NCI-H345 treated with DMSO at 0.1 percent for 48 hours (cell line): Measurements from ENCODE around the gene ZGPAT.

Source experiments
- DNase-seq: peaks from one replicate; lab custom pipeline; 2025; ENCODE audit not compliant: unreplicated experiment; lab: John Stamatoyannopoulos, UW

The ZGPAT gene

DNA sequence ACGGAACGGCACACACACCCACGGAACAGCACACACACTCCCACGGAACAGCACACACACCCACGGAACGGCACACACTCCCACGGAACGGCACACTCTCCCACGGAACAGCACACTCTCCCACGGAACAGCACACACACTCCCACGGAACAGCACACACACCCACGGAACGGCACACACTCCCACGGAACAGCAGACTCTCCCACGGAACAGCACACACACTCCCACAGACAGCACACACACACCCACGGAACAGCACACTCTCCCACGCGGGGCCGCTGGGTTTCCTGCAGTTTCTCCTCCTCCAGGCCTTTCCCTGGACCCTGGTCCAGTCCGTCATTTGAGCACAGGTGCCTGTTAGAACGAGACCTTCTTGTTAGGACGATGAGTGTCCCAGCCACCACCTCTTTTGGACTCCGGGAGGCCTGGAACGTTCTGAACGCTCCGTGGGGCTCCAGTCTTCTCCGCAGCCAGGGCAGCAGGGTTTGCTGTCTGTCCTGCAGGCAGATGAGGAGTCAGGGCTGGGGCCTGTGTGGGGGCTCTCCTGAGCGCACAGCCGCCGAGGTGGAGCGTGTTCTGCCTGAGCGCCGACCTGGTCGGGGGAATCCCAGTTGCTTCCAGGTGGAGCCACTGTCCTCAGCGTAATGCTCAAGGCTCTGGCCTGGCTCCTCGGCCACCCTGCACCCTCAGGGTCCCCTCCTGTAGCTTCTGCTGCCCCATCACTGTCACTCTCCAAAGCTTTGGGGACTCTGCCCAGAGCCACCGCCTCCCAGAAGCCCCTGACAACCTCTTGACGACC is 29.0 kb upstream of the ZGPAT start:
- DNase-seq, result no peak

DNA sequence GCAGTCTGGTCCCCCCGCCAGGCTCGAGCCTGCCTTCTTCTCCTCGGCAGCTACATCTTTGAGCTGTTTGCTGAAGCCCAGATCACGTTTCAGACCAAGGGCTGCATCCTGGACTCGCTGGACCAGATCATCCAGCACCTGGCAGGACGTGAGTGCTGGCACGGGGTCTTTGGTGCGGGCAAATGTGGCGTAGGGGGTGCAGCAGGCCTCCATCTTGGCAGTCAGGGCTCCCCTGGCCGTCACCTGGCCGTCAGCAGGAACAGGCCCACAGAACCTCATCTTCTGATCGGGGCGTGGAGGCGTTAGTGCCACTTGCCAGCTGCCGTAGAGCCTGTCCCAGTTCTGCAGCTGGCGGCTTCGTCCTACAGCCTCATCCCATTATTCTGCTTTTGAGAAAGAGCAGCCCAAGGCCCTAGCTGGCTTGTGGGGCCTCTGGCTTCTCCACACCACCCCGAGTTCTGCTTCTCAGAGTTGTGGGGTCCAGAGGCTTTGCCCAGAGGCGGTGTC is 28.0 kb upstream of the ZGPAT start:
- DNase-seq, result no peak

DNA sequence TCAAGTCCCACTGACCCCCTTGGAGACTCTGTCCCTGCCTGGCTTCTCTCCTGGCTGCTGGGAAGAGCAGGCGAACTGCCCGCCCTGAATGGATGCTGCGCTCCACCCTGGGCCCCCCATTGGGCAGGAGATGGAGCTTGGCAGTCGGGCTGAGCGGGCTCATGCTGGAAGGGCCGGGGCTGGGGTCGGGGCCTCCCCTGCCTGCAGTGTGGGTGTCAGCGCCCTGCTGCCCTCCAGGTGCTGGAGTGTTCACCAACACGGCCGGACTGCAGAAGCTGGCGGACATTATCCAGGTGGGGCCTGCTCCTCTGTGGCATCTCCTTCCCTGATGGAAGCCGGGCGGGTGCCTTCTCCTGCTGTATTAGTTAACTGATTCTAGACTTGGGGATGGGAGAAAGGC is 27.4 kb upstream of the ZGPAT start:
- no peak for DNase-seq

DNA sequence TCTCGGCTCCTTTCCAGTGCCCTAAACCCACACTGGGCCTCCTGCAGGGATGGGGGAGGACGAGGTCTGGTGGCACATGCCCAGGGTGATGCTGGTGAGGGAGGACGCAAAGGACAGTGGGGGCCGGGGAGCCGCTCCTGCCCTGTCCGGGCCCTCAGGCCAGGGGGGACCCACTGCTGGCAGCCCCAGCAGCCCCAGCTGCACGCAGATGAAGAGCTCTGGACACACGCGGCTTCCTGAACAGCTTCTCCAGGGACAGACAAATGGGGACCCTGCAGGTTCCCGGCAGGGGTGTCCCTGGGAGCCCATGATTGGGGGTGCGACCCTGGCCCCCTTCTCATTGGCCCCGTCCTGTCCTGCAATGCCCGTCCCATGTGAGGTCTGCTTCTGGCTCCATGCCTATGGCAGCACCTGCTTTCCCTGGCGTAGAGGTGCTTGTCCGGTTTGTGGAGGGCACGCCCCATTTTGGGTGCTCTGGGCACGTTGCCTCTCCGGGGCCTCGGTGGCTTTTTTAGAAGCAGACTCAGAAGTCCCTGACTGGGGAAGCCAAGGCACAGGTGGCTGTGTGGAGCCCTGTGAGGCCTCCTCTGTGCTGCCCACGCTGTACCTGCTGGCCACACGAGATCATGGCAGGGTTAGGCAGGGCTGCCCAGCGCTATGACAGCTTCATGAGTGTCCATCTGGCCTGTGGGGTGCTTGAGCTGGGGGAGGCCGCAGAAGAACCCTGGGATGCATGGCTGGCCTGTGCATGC is 26.8 kb upstream of the ZGPAT start:
- no peak for DNase-seq

DNA sequence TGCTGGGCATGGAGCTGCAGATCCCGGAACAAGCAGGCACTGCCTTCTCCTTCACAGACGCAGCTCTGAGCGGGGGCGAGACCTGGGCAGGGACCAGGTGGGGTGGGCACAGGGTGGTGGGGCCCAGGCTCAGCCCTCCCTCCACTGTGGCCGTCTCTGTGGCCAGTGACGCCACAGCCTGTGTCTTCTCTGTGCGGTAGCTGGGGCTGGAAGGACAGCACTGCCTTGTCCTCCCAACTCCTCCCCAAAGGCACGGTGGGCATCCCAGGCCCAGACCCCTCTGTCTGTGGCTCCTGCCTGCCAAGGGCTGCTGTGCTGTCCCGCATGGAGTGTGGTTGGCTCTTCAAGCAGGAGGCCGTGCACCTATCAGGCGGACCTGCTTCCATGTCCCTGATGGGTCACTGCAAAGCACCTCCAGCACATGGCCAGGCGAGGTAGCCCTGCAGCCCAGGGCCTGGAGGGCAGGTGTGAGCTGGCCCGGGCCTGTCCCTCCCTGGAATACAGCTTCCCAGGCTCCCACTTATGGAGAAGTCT is 26.2 kb upstream of the ZGPAT start:
- no peak for DNase-seq

DNA sequence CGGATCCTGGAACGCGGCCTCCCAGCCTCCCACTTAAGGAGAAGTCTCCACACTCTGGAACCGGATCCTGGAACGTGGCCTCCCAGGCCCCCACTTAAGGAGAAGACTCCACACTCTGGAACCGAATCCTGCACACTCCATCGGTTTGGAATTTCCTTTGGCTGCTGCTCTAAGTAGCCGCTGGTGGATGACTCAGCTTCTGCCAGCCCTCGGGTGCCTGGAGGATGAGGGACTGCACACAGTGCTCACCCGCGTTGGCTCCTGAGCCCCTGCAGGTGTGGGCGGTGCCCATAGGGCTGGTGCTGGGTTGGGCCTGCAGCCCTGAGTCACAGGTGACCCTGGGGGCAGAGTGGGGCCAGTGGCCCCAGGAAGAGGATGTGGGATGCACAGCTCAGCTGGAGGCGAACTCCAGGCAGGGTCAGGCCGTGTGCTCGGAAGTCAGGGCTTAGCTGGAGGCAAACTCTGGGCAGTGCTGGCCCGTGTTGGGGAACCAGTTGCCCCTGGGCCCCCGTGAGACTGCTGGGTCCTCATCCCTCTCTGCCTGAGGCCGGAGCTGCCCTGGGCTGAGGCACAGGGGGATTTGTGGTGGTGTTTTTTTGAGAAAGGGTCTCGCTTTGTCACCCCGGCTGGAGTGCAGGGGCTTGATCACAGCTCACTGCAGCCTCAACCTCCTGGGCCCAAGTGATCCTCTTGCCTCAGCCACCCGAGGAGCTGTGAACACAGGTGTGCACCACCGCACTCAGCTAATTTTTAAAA is 25.3 kb upstream of the ZGPAT start:
- DNase-seq, result no peak

DNA sequence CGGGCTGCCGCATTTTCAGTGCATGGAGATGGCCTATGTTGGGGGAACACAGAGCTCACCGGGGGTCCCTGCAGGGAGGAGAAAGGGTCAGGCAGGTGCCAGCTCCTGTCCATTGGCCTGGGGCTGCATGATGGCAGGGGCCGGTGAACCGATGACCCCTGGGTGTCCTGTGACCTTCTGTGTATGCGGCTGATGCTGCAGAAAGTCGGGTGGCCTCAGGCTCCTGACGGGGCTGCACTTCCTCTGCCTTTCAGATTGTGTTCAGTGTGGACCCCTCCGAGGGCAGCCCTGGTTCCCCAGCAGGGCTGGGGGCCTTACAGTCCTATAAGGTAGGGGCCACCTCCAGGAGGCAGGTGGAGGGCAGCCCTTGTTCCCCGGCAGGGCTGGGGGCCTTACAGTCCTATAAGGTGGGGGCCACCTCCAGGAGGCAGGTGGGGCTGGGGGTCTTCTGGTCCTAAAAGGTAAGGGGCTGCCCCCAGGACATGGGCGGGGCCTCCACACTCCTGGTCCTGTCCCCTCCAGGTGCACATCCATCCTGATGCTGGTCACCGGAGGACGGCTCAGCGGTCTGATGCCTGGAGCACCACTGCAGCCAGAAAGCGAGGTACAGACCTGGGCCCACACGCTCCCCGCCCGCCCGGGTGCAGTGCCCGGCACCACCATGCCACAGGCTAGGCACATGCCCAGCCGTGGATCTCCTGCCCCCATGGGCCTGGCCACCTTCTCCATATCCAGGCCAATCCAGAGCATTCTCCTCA is 22.4 kb upstream of the ZGPAT start:
- DNase-seq, result no peak

DNA sequence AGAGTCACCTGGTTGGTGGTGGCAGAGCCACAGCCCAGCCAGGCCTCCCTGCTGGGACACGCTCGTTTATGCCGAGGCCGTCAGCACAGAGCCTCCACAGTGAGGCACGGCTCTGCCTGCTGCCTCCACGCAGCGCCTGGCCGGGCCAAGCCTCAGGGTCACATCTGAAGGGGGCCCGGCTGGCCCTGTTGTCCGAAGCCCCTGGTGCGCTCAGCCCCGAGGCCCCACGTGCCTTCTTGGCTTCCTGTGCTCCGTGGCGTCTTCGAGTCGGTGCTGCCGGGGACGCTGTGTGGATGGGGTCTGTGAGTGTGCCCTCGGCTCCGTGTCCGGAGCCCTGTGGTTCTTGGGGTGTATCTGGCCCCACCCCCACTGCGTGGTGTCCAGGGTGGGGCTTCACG is 21.7 kb upstream of the ZGPAT start:
- no peak for DNase-seq

DNA sequence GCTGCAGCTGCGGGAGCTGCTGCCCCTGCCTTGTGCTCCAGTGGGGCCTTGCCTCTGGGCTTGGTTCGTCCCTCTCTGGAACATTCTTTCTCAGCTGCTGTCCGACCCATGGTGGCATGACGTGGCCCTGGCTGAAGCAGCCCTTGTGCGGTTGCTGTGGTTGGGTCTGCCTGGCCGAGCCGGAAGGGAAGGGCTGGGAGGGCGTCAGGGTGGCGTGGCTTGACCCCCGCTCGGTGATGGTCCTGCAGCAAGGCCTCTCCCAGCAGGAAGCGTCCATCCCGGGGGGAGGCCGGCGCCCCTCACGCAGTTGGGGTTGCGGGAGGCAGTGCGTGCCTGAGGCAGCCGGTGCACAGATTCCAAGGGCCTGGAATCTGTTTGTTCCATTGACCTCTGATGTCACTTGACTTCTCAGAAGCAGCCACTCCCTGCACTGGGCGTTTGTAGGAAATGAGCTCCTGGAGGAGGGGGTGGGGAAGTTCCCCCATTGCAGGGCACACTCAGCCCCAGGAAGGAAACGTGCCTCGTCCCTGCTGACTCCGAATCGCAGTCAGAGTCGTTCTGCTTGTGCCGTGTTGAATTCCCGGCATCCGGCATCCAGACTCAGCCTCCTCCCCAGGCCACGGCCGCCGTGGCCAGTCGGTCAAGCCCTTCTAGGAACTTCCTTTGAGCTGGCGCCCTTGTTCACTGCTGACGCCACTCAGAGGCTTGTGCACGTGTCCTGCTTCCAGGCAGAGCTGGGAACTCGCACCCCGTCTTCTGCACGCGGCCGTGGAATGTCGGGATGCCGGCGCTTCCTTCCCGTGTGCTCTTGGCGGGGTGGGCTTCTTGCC is 21.1 kb upstream of the ZGPAT start:
- DNase-seq, result no peak

DNA sequence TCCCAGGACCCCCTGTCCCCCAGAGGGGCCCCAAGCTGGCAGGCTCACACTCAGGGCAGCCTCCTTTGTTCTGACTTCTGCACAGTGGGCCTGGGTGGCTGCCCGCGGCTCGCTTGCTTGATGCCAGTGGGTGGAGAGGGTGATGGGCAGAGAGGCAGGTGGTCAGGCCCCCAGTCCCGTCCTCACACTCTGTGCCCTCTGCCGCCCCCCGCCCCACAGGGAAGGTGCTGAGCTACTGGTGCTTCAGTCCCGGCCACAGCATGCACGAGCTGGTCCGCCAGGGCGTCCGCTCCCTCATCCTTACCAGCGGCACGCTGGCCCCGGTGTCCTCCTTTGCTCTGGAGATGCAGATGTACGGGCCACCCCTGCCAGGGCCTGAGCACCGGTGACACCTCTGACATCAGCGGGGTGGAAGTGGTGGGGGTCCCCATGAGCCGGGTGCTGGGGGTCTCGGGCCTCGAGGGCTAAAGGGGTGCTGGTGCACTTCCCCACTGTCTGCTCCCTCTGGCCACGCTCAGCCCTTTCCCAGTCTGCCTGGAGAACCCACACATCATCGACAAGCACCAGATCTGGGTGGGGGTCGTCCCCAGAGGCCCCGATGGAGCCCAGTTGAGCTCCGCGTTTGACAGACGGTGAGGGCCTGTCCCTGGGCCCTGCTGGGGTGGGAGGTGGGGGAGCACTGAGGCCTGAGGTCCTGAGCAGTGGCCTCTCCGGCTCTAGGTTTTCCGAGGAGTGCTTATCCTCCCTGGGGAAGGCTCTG is 20.2 kb upstream of the ZGPAT start:
- DNase-seq, result no peak

DNA sequence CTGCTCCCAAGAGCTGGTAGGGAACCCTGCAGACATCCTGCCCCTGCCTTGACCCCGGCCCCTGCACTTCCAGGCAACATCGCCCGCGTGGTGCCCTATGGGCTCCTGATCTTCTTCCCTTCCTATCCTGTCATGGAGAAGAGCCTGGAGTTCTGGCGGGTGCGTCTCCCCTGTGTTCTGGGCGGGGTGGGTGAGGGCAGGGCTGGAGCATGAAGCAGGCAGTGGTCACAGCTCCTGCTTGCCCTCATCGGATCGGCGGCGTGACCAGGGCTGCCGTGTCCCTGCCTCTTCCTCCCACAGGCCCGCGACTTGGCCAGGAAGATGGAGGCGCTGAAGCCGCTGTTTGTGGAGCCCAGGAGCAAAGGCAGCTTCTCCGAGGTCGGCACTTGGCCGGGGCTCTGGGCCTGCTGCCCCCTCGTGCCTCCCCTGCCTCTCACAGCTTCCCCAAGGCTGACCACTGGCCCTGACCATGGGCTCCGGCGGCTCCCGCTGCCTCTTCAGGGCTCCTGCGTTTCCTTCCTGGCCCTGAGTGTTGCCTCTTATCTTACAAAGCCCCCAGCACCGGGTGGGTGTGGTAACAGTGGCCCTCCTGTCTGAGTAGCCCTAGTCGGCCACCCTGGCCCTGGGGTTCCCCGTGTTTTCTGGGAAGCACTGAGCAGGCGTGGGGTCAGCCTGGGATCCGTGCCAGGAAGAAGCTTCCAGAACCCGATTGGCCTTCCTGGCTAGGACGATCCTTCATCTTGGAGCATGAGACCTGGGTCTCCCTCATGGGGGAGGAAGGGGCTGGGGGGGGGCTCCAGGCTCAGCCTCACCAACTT is 19.4 kb upstream of the ZGPAT start:
- no peak for DNase-seq

DNA sequence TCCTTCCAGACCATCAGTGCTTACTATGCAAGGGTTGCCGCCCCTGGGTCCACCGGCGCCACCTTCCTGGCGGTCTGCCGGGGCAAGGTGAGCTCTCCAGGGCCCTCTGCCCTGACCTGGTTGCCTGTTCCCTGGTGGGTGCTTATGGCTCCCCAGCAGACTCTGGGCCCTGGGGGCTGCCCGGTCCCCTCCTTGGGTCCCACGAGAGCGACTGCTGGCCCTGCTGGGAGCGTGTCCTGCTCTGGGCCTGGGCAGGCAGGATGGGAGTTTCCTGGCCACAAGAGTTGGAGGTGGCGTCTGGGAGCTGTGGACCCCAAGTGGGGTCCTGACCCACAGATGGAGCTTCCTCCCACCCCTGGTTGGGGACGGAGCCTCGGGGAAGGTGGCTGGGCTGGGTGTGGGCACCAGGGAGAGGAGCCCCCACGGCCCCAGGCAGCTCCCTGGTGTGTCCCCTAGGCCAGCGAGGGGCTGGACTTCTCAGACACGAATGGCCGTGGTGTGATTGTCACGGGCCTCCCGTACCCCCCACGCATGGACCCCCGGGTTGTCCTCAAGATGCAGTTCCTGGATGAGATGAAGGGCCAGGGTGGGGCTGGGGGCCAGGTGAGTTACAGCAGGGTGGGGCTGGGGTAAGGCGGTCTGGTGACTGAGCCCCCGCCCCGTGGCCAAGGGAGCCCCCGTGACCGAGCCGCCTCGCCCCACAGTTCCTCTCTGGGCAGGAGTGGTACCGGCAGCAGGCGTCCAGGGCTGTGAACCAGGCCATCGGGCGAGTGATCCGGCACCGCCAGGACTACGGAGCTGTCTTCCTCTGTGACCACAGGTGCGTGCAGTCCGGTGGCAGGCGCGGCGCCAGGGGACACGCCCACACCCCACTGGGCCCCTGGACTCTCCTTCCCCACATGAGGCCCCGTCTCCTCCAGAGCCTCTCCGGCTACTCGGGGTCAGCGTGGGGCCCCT is 18.5 kb upstream of the ZGPAT start:
- no peak for DNase-seq

DNA sequence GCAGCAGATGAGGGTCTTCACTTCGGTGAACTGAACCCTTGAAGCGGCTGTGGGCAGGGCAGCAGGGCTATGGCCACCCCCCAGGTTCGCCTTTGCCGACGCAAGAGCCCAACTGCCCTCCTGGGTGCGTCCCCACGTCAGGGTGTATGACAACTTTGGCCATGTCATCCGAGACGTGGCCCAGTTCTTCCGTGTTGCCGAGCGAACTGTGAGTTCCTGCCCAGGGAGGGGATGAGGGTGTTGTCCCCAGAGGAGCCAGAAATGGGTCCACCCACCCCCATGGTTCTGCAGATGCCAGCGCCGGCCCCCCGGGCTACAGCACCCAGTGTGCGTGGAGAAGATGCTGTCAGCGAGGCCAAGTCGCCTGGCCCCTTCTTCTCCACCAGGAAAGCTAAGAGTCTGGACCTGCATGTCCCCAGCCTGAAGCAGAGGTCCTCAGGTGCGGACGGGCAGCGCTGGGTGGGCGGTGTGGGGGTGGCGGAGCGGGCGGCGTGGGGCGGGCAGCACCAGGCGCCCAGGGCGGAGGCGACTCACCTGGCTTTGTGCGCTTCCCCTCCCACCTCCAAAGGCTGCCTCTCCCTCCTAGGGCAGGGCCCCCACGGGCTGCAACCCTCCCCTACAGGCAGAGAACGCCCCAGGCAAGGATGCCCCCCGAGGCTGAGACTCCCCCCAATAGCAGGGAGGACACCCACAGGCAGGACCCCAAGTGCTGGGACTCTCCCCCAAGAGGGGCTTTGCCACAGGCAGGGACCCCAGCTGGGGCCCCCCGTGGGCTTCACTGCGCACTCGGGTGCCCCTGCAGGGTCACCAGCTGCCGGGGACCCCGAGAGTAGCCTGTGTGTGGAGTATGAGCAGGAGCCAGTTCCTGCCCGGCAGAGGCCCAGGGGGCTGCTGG is 17.6 kb upstream of the ZGPAT start:
- DNase-seq, result no peak

DNA sequence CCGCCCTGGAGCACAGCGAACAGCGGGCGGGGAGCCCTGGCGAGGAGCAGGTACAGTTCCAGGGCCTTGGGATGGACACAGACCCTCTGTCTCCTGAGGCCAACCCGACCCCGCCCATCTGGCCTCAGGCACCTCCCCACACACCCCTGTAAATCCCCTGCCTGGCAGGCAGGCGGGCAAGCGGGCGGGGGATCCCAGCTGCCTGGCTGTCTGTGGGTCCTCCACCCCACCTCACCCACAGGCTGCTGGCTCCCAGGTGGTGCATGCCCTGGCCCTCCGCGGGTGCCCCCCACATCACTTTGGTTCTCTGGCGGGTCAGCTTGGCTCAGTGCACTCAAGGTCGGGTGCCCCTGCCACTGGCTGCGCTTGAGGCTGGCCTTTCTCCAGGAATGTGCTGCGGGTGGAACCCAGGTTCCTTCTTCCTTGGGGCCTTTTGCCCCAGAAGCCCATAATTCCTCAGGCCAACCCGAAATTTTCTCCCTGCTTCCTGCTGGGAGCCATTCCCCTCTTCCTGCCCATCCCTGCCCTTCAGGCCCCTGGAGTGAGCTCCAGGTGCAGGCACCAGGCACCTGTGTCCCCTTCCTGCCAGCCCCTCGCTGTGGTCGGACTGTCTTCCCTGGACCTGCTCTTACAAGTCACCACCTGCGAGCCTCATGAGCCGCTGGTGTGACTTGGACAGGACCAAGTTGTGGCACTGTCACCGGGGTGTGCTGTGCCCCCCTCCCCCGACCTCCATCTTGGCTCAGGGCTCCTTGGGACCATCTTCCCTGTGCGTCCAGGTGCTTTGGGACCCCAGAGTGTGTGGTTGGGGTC is 16.7 kb upstream of the ZGPAT start:
- DNase-seq, result no peak

DNA sequence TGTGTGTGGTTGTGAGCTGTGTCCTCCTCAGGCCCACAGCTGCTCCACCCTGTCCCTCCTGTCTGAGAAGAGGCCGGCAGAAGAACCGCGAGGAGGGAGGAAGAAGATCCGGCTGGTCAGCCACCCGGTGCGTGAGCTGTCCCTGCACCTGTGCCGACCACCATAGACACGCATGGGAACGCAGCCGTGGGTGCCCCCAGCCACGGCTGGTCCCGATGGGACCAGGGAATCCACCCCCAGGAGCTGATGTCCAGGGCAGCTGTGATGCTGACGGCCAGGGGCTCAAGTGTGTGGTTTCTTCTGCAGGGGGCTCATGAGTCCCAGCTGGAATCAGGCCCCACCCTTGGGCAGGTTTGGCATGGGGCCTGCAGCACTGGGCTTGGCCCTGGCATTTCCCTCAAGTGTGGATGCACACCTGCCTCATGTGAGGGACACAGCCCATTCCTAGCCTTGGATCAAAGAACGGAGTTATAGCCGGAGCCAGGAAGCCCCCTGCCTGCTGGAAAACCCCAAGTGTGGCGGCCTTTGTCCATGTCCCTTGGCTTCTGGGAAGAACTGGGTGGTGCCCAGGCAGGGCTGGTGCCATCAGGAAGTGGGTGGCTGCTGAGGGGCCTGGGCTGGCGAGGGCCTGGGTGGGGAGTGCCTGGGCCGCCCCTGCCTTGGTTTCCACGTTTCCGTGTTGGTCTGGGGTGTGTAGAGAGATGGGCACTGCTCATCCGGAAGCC is 16.0 kb upstream of the ZGPAT start:
- DNase-seq, result no peak
